GM21447 (cell line): ENCODE data around the gene WDR13.
"Not testable (repeated sequence)": the region's sequence is repeated elsewhere in the genome, so short reads cannot be mapped to it uniquely, and the experiment has no call there.

Experiments
- ATAC-seq: cut with Tn5 transposase; IDR thresholded peaks from one replicate; pipeline ENCODE4 v1.9.1; 2021; ENCODE audit not compliant: unreplicated experiment

WDR13 gene

DNA sequence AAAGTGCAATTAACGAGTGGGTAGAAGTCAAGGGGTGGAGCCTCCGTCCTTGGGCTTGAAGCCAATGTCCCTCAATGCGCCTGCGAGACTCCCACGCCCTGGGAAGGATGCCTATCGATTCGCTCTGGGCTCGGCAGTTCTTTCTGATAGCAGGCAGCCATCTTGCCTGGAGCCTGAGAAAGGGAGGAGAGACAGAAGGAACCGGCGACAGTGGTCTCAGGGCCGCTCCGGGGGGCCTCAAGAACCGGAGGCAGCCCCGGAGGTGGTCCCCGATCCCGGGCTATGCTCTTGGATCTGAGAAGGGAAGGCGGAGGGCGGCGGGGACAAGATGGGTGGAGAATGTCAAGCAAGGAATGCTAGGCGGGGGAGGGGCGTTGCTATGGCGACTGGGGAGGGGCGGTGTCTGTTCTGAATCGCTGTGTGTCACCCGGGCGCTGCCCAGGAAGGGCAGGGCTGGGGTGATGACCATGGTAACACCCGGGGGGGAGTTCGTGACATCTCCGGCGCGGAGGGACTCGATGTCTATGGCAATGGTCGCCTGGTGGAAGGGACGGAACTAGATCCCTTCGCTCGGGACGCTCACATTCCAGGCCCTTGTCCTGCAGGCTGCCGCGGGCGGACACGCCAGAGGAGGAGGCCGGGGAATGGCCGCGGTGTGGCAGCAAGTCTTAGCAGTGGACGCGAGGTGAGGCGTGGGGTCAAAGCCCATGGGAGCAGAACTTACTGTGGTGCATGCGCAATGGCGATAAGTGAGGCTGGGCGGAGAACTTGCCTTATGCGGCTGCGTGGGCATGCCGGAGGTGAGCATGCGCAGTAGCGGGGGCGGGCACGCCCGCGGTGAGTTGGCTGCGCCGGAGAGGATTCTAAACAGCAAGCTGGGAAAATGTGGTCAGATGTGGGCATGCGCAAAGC, at the start of gene WDR13:
TSS of gene WDR13 (plus strand) at position 140 of the 912 bp plus-strand sequence. CDS start at position 645, 505 bp downstream.
- ATAC-seq = peak; percentile 75

DNA sequence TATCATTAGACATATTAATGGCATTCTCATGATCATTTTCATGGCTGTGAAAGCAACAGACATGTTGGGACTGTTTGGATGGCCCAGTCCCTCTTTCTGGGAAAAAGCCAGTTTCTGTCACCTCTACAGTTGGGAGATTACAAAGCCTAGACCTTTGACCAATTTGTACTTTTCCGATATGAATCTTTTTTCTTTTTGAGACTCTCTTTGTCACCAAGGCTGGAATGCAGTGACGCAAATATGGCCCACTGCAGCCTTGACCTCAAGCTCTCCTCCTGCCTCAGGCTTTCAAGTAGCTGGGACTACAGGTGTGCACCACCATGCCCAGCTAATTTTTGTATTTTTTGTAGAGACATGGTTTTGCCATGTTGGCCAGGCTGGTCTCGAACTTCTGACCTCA, 48.4 kb upstream of the WDR13 start:
- ATAC-seq = no peak

DNA sequence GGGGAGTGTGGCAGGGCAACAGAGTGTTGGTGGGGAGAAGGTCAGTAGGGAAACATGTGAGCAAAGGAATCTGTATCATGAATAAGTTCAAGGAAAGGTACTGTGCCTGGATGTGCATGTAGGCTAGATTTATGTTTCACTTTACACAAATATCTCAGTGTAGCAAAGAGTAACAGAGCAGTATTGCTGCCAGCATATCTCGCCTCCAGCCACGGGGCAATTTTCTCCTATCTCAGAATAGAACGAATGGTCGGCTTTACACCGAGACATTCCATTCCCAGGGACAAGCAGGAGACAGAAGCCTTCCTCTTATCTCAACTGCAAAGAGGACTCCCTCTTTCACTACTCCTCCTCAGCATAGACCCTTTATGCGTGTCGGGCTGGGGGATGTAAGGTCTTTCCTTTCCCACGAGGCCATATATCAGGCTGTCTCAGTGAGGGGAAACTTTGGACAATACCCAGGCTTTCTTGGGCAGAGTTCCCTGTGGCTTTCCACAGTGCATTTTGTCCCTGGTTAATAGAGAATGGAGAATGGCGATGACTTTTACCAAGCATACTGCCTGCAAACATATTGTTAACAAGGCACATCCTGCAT, 41.5 kb upstream of the WDR13 start:
- not testable (repeated sequence) for ATAC-seq

DNA sequence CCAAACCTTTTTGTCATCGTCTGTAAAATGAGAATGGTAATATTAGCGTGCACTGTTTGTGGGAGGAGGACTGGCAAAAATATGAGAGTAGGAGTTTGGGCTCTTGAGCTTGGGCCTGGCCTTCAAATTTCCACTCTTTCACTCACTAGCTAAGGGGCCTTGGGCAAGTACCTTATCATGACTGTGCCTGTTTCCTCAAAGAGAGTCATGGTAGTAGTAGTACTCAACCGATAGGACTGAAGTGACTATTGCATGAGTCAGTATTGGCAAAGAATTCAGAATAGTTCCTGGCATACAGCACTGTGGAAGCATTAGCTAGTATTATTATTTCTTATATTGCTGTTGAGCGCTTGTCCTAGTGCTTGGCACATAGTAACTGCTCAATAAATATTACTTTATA, 39.0 kb upstream of the WDR13 start:
- no peak for ATAC-seq

DNA sequence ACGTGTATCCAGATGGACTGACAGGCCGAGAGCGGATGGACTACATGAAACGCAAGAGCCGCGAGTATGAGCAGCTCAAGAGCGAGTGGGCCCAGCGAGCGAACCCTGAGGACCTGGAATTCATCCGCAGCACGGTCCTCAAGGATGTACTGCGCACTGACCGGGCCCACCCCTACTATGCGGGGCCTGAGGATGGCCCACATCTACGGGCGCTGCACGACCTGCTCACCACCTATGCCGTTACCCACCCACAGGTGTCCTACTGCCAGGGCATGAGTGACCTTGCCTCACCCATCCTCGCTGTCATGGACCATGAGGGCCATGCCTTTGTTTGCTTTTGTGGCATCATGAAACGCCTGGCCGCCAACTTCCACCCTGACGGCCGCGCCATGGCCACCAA, 37.7 kb upstream of the WDR13 start:
- no peak for ATAC-seq

DNA sequence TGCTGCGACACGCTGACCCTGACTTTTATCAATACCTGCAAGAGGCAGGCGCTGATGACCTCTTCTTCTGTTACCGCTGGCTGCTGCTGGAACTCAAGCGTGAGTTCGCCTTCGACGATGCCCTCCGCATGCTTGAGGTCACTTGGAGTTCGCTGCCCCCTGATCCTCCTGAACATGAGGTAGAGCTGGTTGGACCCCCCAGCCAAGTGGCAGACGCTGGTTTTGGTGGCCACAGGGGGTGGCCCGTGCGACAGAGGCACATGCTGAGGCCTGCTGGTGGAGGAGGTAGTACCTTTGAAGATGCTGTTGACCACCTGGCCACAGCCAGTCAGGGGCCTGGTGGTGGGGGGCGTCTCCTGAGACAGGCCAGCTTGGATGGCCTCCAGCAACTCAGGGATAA, 37.2 kb upstream of the WDR13 start:
- ATAC-seq = no peak

DNA sequence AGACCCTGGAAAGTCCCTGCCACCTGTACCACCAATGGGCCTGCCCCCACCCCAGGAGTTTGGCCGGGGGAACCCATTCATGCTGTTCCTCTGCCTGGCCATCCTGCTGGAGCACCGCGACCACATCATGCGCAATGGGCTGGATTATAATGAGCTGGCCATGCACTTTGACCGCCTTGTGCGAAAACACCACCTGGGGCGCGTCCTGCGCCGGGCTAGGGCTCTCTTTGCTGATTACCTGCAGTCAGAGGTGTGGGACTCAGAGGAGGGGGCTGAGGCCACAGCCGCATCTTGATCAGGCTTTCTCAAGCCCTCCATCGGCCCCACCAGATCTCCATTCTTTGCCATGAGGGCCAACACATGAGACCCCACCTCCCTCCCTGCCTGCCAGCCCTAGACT, 36.6 kb upstream of the WDR13 start:
- no peak for ATAC-seq

DNA sequence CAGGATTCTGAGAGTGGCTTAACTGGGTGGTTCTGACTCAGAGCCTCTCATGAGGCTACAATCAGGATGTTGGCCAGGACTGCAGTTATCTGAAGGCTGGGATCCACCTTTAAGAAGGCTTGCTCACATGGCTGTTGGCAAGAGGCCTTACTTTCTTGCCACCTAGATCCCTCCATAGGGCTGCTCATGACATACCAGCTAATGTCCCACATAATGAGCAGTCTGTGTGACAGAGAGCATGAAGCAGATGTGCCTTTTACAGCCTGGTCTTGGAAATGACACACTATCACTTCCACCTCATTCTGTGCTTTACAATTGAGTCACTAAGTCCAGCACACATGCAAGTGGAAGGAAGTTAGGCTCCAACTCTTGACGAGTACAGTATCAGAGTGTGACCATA, 27.3 kb upstream of the WDR13 start:
- ATAC-seq = peak; percentile 43

DNA sequence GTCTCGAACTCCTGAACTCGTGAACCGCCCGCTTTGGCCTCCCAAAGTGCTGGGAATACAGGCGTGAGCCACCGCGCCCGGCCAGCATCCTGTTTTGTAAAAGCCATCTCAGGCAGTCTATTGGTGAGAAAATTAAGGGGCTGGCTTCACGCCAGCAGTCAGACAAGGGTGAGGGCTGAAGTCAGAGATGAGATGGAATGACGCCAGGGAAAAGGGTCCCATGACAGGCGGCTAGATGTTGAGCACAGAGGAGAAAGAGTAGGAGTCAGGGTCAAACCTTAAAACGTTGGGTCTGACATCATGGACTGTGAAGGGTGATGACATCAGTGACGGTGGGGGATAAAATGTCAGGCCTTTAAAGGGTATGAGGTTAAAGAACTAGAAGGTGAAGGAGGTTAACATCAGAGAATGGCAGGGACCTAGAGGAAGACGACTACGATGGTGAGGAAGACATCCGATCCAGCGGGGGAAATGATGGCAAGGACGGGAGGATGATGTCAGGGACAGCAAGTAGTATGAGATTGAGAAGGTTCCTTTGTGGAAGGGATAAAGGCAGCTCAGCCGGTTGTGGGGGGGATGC, 23.5 kb upstream of the WDR13 start:
- ATAC-seq = no peak

DNA sequence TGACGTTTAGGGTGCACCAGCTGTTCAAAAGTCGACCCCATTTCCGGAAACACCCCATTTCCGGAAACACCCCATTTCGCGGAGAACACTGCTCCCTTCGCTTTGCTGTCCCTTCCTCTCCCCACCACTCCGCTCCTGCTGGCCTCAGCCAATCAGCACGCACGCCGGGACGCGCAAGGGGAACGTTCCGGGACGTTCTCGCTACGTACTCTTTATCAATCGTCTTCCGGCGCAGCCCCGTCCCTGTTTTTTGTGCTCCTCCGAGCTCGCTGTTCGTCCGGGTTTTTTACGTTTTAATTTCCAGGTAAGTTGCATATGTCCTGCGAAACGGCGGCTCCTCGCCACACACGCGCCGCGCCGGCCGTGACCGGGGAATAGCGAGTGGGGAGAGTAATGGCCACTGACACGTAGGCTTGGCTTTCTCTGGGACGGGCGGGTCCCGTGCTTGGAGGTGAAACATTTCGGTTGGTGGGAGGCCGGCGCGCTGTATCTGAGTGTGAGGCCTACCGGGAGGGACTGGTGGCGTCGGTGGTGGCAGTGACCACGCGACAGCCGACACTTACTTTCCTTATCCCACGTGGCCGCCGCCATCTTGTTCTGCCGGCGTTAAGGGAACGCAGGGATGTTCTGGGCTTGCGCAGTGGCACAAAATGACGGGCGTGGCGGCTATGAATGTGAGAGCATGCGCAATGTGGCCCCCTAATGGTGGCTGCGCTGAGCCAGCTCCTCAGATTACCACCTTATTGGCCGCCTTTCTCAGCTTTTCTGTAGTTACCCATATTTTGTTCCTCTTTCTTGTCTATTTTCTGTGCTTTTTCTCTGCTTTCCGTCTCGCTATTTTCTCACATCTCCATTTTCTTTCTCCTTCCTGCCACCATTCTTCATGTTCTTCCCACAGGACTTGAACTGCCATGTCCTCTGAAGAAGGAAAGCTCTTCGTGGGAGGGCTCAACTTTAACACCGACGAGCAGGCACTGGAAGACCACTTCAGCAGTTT, 22.7 kb upstream of the WDR13 start, which contains the start of gene RBM3:
TSS of gene RBM3 (plus strand) at position 215 of the 997 bp plus-strand sequence. CDS start at position 912, 697 bp downstream.
- peak; percentile 75 for ATAC-seq

DNA sequence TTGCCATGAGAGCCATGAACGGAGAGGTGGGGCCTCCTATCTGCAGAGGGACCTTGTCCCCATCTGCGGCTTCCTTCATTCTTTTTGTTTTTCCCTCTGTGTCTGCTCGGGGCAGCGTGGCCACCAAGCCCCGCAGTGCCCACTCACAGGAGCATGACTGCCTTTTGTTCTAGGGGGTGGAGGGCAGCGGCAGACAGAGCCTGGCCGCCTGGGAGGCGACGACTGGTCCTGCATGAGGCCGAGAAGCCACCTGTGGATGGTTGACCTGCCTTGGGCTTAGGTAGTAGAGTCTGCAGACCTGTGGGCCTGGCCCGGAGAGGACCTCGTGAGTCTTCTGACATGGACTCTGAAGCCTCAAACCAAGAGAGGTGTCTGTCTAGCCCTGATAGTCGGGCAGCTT, 21.6 kb upstream of the WDR13 start:
- no peak for ATAC-seq

DNA sequence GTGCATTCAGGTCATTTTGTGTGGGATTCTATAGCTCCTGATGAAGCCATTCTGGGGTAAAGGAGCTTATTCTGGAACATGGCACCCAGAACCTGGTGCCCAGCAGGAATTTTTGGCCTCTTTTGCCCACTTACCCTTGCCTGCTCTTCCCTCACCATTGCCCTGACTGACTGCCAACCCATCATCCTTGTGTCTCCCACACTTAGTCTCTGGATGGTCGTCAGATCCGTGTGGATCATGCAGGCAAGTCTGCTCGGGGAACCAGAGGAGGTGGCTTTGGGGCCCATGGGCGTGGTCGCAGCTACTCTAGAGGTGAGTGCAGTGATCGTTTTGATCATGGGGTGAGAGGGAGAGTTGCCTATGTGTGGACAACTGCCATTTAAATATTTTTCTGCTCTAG, 21.2 kb upstream of the WDR13 start:
- ATAC-seq = no peak

DNA sequence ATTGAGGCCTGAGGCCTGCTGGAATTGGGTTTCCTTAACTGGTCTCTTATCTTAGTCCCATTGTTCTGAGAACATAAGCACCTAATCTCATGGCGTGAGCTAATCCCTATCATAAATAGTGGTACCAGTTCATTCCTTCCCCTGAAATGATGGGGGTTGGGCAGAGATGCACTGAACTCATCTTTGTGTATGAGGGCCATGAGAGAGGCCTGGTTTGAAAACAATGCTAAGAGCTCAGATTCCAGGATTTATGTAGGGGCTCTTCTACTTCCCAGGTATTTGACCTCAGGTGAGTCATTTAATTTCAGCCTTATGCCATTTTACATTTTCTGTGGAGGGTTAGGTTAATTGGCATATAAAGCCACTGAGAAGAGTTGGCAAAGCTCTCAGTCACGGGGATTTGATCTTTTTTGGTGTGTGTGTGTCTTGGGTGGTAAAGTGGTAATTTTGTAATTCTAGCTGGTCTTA, 18.6 kb upstream of the WDR13 start:
- ATAC-seq = no peak

DNA sequence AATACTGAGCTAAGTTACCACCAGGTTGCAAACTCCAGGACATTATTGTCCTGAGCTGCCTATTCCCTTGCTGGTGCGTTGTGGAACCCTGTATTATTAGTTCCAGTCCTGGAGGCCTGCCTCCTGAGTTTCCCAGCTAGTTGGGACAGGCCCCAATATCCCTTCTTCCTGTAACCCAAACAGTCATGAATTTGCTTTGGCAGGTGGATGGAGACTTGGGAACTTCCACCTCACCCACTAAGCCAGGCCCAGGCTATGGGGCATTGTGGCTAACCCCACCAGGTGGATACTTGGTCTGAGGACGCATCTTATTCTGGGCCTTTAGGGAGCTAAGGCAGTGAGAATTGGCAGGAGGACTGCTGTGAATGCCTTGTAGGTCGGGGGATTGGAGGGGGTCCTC, 18.0 kb upstream of the WDR13 start:
- no peak for ATAC-seq

DNA sequence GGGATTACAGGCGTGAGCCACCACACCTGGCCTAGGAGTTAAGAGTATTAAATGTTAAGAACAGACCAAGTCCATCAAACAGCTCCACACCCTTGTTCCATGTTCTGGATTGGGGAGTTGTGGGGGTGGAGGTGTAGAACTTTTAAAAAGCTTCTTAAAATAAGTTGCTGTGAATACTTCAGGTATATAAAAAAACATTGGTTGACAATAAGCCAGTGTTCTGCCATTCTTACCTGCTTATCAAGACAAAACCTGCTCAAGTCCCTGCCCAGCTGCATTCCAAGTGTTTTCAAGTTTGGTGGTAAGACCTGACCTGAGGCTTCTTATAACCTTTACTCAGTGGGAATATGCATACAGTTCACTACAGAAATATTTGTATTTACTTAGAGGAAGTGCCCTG, 16.6 kb upstream of the WDR13 start:
- no peak for ATAC-seq

DNA sequence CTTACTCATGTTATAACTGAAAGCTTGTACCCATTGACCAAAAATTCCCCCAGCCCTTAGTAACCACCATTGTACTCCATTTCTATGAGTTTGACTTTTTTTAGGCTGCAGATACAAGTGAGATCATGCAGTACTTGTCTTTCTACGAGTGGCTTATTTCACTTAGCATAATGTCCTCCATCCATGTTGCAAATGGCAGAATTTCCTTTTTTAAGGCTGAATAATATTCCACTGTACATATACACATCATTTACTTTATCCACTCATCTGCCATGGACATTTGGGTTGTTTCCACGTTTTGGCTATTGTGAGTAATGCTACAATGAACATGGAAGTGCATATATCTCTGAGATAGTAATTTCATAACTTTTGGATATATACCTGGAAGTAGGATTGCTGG, 12.6 kb upstream of the WDR13 start:
- no peak for ATAC-seq

DNA sequence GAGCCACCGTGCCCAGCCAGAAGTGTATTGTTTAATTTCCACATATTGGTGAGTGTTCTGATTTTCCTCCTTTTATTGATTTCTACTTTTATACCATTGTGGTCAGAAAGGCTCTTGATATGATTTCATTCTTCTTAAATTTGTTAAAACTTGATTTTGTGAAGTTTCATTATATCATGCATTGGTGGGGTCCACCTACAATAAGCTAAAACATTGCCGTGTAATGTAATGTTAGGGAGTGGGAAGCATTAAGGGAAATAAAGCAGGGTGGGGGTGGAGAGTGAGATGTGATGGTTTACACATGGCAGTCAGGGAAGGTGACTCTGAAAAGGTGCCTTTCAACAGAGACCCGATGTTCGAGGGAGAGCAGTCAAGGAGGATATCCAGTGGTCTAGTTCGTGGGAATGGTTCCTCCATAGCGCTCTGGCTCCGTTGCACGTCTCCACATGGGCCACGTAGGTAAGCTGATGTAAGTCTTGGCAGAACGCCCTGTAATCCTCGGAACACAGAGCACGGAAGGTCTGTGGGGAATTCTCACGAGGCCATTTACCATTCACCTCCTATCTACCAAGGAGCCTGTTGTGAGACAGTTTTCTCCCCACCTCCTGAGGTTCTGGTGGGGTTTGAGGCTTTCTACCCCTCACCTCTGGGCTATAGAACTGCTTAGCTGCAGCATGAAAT, 7.7 kb upstream of the WDR13 start:
- no peak for ATAC-seq

DNA sequence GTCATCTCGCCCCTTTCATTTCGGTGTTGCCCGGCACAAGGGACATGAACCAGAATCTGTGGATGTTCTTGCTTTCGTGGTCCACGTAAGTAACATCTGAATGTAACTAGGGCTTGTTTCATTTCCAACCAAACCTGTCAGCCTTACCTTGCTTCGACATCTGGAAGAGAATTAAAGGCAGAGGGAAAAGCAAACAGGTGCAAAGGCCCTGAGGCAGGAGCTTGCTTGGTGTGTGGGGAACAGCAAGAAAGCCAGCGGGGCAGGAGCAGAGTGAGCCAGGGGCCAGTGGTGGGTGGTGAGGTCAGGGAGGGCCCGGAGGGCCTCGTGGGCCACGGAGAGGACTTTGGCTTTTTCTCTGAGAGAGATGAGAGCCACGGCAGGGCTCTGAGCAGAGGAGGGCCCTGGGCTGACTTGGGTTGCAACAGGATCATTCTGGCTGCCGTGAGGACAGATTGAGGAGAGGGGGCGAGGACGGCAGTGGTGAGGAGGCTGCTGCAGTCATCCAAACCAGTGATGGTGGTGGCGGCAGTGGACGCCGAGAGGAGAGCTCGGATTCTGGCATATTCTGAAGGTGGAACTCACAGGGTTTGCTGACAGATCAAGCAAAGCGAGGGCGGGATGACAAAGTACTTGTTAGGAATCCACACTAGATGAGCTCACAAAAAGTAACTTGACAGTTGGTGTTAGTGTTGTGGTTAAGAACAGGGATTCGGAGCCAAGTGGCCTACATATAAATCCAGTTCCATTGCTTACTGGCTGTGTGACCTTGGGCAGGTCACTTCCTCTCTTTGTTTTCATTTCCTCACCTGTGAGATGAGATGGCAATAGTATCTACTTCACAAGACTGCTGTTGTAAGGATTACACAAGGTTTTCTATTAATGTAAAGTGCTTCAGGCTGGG, 6.8 kb upstream of the WDR13 start:
- ATAC-seq = no peak

DNA sequence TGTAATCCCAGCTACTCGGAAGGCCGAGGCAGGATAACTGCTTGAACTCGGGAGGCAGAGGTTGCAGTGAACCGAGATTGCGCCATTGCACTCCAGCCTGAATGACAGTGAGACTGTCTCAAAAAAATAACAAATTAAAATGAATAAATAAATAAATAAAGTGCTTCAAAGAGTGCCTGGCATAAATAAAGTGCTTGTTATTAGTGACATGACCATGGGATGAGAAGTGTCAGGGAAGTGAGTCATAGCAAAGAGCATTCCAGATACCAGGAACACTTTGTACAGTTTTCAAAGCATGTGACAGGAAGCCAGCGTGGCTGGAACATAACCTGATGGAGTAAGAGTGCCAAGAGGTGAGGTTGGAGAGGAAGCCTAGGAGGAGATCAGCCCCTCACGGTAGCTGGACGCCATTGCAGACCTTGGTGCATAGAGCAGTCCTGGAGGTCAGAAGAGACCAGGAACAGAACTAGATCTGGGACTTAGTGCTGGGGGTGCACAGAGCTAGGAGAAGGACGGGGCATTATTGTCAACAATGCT, 6.0 kb upstream of the WDR13 start:
- no peak for ATAC-seq
